NK-92 treated with Interleukin-12 subunit alpha and Interleukin-12 subunit beta, amount 100 ng/mL, for 24 hours (cell line): ENCODE measurements around the gene VARS2.

Experiments used
- DNase-seq: peaks from one replicate; lab custom pipeline; 2025; lab: John Stamatoyannopoulos, UW

The VARS2 gene

DNA sequence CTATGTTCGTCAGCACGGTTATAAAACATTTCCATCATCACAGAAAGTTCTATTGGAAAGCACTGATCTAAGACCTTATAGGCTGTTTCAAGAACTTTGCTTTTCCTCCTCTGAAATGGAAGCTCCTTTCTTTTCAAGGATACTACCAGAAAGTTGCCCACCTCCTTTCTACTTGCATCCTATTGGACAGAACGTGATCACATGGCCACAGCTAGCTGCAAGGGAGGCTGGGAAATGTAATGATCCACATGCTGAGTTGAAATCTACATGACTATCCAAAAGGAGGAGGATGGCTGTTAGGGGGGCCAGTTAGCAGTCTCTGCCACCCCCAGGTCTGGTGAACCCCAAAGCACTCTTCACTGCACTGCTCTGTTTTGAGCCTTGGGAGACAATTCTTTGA lies 14.6 kb downstream of the VARS2 start:
- DNase-seq = no peak

DNA sequence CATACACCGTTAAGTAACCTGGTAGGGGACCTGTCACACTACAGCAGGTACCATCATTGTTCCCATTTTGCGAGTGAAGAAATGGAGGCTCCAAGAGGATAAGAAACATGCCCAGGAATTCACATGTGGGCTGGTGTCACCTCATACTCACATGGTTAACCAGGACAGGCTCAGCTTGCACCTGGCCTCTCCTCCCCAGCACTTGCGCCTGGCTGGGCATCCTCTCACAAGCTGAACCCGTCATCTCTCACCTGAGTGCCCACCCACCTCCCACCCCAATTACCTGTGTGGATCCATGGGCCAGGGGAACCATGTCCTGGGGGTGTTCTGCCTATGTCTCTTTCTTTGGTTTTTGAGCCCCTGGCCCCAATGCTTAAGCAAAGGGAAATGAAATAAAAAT lies 16.5 kb downstream of the VARS2 start:
- no peak for DNase-seq

DNA sequence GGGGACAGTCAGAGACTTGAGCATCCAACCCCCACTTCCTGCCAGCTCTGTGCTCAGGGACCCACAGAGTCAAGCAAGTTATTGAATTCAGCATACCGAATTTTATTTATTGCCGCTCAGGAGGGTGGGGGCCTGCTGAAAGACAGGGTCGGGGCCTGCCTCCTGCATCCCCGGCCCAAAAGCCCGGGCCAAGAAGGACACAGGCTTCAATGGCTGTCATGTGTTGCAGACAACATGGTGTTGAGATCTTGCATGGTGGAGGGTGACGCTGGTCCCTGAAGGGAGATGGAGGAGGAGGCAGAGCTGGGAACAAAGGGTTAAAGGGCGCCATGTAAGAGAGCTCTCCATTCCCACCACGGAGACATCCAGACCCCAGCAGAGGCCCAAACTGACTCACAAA lies 17.2 kb downstream of the VARS2 start:
- DNase-seq = no peak

DNA sequence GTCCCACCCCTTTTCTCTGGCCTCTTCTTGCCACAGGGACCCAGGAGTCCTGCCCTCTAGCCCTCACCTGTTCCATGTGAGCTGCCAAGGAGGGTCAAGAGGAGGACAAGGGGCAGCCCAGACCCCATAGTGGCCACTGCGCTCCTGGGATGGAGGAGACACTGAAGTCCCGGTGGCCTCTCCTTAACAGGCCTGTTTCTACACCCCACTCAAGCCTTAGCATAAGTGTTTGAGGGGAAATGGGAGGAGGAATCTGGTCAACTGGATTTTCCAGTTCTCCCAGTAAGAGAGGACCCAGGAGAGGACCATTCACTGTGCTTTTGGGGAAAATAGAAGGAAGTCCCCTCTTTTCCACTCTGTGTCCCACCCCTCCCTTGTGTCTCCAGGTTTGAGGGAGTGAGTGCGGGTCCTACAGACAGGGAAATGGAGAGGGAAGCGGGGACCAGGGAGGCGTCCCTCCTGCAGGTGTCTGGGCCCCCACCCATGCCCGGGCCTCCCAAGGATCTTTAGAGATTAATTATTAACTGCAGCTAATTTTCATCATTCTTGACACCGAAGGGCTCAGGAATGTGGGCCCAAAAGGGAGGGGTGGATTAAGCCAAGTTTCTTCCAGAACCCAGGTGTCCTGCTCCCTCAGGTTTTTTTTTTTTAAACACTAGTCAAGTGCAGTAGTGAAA lies 18.1 kb downstream of the VARS2 start, which contains the start of gene SFTA2:
Gene SFTA2, minus strand, starts transcription at position 202 of the 677 bp plus-strand sequence. Its CDS starts 74 bp downstream, at position 128.
- no peak for DNase-seq

DNA sequence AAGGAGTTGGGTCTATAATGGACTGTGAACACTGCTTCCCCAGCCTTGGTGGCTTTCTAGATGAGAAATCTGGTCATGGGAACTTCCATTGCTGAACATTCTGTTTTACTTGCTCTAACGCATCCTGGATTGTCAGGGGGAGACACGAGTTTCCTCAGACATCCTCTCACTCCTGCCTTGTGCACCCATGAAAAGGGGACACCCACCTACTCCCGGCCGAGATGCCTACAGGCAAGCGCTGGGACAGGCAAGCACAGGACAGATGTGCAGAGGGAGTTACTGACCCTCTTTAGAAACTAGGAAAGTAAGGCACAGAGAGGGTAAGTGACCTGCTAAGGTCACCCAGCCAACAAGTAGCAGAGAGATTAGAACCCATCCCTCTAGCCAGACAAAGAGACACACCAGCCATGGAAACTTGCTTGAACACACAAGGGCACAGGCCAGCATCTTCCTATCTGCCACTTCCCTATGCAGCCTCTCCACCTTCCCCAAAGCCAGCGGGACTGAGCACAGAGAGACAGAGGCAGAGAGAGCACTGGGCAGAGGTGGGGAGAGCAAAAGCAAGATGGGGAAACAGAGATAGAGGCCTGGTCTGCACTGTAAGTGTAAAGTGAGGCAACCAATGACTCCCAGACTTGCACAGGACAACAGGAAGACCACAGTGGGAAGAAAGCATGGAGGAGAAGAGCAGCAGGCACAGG lies 18.8 kb downstream of the VARS2 start:
- DNase-seq = no peak

DNA sequence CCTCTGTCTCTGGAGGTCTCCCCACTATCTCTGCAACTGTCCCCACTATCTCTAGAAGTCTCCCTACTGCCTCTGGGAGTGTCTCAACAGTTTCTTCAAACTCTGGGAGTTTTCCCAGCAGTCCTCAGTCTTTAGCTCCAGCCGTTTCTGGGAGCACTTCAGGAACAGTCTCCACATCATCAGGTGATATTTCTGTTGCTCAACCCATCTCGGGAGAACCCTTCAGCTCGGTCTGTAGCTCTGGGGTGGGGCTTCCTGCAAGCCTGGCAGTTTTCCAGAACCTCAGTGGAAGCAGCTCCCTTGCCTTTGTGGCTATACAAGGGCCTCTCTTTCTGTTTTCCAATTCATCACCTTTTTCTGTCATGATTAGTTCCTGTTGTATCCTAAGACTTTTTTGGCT lies 21.0 kb downstream of the VARS2 start:
- no peak for DNase-seq

DNA sequence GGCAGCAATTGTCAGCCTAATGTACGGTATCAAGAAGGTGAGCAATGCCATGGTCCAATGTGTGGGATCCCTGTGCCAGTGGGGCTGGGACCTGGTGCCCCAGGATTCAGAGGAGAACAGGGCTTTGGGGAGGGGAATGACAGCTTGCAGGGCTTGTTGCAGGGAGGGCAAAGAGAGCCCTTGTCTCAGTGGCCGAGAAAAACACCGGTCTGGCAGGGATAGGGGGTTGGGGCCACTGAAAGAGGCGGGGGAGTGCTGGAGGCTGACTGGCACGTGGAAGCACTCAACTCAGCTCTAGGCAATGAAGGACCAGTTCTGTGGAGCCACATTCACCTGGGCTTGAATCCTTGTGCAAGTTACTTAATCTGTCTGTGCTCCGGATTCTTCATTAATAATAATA lies 23.2 kb downstream of the VARS2 start:
- no peak for DNase-seq

DNA sequence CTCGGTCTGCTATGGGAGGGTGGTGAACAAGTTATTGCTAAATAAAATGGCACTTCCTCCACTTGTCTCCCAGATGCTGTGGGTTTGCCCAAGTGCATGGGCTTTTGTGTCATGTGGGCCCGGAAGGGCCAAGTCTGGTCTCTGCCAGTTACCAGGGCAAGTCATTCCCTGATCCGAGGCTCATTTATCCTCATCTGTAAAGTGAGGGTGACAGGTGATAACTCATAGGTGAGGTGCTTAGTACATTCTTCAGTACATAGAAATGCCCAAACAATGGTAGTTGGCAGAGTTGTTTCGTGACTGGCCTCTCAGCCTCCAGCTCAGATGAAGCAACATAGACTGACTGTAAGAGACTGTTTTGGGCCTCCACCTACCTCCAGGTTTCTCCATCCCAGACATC lies 24.7 kb downstream of the VARS2 start:
- DNase-seq = no peak

DNA sequence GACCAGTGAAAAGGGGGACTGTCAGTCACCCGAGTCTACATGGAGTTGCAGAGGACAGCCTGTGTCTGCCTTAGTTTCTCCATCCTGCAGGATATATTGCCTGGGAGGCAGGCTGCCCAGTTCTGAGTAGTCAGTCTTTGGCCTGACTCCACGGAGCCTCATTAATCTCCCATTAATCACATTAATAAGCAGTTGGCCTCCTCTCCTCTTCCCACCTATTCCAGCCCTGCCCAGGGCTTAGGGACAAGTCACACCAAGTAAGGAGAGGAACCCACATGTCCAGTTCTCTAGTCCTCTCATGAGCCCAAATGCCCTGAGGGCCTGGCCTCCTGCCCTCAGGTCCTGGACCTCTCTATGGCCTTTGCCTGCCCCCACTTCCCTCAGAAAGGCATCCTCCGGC lies 25.4 kb downstream of the VARS2 start:
- DNase-seq = no peak

DNA sequence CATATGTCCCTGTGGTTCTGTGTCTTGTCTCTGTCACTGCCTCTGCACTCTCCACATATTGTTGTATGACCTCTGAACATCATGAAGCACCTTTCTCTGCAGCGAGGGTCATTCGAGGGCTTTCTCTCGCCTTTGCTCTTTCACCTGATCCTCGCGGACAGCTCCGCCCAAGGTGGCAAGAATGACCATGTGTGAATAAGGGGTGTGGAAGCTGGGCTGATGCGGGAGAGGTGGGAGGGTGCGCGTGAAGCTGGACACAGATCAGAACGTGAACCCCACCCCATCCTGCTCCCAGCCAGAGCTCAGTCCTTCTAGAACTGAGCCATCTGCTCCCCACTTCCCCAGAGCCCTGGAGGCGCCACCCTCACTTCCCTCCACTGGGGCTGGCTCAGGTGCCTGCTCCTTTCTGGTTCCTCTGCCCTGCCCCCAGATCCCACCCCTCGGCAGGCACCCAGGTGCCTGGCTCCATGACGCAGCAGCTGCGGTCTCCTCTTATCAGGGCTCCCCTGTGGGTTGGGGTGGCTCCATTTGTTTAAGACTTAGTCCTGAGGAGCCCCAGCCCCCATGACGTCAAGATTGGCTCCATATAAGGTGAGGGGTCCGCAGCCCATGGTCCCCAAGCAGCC lies 26.4 kb downstream of the VARS2 start, which contains the start of gene MUCL3:
Gene MUCL3, plus strand, starts transcription at position 613 of the 626 bp plus-strand sequence. CDS start 27 bp downstream, outside the sequence.
- no peak for DNase-seq

DNA sequence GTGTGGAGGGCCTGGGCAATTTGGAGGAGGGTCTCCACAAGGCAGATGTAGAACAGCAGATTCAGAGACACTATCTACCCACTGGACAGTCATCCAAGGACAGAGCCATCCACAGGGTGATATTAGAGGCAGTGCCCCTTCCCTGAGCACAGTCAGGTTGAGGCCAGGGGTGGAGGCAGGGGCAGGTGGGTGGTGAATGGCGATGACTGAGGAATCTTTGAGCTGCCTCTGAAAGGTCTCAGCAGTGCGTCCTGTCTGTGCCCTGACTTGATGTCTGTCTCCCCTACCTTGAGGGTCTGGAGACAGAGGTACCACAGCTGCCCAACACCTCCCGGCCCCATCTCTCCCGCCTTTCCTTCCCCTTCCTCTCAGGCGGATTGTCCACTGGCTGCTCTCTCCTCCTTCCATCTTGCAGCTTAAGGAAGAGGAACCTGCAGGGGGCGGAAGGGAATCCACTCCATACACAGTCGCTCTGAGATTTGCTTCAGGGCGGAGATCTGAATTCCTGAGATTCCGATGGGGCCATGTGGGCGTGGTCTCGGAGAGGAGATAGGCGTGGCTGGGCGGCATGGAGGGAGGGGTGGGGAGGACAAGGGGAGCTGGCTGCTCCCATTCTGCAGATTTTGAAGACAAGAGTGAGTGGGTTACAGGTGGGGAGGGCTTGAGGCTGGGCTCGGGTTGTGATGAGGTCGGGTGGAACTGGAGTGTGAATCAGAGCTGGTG lies 28.5 kb downstream of the VARS2 start:
- DNase-seq = no peak

DNA sequence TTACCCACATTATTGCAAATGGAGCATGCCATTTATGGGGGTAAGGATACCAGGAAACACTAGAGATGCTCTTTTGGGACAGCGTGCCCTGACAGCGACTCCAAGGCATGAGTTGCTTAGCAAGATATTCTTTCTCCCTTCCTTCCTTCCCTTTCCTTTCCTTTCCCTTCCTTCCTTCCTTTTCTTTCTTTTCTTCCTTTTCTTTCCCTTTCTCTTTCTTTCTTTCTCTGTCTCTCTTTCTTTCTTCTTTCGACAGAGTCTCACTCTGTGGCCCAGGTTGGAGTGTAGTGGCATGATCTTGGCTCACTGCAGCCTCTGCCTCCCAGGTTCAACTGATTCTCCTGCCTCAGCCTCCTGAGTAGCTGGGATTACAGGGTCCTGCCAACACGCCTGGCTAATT lies 30.0 kb downstream of the VARS2 start:
- no peak for DNase-seq

DNA sequence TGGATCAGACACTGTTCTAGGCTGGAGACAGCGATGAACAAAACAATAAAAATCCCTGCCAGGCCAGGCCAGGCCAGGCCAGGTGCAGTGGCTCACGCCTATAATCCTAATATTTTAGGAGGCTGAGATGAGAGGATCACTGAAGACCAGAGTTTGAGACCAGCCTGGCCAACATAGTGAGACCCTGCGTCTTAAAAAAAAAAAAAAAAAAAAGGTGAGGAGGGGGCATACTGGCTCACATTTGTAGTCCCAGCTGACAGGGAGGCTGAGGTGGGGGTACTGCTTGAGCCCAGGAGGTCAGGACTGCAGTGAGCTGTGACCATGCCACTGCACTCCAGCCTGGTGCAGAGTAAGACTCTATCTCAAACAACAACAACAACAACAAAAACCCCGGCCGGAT lies 31.2 kb downstream of the VARS2 start:
- DNase-seq = no peak

DNA sequence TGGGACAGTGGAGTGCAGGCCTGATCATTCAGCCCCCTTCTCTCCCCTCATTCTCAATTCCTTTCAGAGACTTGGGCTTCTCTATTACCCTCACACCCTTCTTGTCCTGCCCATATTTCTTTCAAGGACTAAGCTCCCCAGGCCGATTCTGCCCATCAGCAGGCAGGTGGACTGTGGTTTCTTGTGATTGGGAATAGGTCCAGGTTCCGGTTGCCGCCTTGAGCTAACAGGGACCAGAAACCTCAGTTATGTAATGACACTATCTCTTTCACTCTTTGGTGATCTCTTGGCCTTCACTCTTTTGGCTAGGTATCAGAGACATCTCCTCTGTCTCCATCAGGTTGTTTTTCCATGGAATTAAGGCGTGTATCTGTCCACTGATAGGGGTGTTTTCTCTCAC lies 33.2 kb downstream of the VARS2 start:
- DNase-seq = no peak

DNA sequence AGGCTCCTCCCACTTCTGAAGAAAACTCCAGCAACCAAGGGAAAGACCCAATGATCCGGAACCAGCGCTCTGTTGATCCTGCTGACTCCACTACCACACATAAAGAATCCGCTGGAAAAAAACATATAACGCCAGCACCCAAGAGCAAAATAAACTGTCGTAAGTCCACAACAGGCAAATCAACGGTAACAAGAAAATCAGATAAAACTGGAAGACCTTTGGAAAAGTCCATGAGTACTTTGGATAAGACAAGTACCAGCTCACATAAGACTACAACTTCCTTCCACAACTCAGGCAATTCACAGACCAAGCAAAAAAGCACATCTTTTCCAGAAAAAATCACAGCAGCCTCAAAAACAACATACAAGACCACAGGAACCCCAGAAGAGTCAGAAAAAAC lies 34.8 kb downstream of the VARS2 start:
- DNase-seq = no peak

DNA sequence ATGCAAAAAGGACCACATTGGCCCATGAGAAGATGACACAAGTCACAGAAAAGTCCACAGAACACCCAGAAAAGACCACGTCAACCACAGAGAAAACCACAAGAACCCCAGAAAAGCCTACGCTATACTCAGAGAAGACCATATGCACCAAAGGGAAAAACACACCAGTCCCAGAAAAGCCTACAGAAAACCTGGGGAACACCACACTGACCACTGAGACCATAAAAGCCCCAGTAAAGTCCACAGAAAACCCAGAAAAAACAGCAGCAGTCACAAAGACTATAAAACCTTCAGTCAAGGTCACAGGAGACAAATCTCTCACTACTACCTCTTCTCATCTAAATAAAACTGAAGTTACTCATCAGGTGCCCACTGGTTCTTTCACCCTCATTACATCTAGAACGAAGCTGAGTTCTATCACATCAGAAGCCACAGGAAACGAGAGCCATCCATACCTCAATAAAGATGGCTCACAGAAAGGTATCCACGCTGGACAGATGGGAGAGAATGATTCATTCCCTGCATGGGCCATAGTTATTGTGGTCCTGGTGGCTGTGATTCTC lies 38.0 kb downstream of the VARS2 start:
- no peak for DNase-seq

DNA sequence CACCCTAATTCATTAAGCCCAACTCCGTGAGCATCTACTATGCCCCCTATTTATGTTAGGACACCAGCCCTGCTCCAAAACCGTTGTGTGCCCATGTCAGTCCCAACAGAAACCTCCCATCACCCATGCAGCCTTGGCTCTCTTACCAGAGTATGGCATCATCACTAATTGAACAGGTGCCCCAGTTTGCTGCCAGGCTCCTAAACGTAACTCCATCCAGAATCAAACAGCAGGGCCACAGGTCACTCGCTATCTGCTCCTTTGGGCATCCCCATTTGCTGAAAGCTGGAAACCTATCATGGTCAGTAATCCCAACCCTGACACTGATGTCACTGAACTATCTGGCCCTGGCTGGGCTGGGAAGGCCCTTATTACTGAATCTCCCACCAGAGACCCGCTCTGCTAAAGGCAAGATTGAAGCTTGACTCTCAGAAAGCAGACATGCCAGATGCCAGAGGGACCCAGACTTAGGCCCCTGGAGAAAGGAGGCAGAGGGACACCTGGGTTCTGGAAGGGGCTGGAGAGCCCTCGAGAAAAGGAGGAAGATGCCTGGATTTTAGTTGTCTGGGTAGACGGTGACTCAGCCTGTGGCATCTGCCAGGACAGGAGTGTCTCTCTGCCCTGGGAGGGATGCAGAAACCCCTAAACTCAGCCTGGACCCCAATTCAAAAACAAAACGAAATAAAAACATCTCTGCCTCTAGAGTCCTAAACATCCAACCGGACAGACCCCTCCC lies 40.8 kb downstream of the VARS2 start:
- no peak for DNase-seq

DNA sequence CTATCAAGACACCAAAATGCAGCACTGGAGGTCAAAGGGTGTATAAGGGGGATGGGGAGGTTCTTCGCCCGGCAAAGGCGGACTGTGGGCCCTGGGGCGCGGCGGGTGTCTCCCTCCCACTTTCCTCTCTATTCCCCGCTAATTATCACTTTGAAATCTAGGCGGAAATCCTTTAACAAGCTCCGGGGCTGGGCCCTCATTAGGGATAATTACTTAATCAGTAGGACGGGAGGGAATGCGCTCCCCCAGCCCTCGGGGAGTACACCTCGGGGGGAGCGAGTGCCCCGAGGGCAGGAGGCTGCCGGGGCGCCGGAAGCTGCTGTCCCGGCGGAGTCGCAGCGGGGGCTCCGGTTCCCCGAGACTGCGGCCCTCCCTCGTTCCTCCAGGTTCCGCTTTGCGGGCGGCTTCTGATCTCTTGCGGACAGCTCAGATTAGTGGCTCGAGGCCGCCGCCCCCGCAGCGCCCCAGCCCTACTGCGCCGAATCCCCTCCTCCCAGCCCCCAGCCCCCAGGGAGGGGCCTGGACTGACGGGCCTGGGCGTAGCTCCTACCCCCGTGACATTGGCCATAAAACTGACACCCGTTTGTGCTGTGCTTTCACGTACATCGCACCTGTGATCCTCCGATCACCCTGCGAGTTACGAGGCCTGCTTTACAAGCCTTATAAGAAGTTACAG lies 41.5 kb downstream of the VARS2 start:
- no peak for DNase-seq

DNA sequence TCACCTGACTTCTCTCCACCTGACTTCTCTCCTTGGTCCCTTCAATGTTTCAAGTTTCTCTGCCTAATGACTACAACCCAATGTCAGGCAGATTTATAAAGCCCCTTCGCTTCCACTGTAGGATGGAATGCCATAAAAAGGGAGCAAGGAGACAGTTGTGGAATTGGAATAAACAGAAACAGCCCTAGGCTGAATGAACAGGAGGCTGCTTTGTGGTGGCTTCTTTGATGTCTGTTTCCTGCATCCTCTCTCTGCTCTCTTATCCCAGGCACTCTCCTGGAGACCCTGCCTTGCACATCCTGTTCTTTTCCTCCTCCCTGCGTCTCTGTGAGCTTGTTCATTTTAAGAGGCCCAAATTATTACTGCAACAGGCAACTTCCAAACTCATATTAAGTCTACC lies 43.7 kb downstream of the VARS2 start:
- no peak for DNase-seq

DNA sequence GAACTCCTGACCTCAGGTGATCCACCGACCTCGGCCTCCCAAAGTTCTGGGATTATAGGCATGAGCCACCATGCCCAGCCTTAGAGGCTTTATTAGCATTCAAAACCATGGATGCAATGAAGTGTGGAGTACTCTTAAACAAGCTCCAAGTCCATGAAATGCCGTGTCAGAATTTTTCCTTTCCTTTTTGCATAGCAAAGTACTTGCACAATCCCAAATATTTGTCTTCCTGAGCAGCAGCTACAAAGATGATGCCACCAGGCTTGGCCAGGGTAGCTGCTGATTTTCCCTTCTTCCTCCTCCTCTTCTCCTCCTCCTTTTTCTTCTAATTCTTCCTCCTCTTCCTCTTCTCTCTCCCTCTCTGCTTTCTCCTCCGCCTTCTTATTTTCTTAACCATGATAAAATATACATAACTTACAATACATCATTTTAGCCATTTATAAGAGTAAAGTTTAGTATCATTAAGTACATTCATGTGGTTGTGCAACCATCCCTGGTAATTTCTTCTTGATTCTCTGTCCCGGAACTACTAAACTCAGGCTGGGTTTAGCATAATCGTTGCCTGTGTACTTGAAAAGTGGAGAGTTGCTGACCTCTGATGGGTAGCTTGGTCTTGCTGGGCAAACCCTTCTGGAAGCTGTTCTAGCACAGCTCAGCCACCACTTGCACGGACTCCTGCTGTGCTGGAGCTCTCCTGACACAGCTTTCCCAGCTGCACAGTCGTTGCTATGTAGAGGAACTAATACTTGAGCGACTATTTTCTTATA lies 47.1 kb downstream of the VARS2 start:
- DNase-seq = no peak
